SJCRH30 (cell line): ENCODE data around the gene SEC23IP. TPM values are rescaled to one million over a fixed set of nuclear protein-coding genes. Genes with fewer than 3 reads are reported as not detected.

ENCODE experiments used
- DNase-seq, 2 experiments: peaks; one replicate each; pipeline ENCODE4 v3.0.0-alpha.2; 2015 to 2020
- H3K27ac ChIP-seq: fragments of 250-450 bp; sonication (Bioruptor Pico); 2 replicates; pipeline ENCODE4 v1.5.1; 2020; ENCODE audit warnings: mild to moderate bottlenecking, moderate library complexity
- H3K27me3 ChIP-seq: fragments of 250-450 bp; sonication (Bioruptor Pico); 2 replicates; pipeline ENCODE4 v1.5.1; 2020; ENCODE audit warnings: mild to moderate bottlenecking, moderate library complexity
- H3K36me3 ChIP-seq: fragments of 250-450 bp; sonication (Bioruptor Pico); 2 replicates; pipeline ENCODE4 v1.5.1; 2020; ENCODE audit warnings: mild to moderate bottlenecking, moderate library complexity
- H3K4me1 ChIP-seq: fragments of 250-450 bp; sonication (Bioruptor Pico); 2 replicates; pipeline ENCODE4 v1.5.1; 2020; ENCODE audit warnings: mild to moderate bottlenecking, moderate library complexity
- H3K4me3 ChIP-seq: fragments of 250-450 bp; sonication (Bioruptor Pico); 2 replicates; pipeline ENCODE4 v1.5.1; 2020; ENCODE audit warnings: mild to moderate bottlenecking, moderate library complexity
- H3K9me3 ChIP-seq: fragments of 250-450 bp; sonication (Bioruptor Pico); replicated peaks from 2 replicates; pipeline ENCODE4 v1.5.1; 2020; ENCODE audit warnings: mild to moderate bottlenecking, moderate library complexity
- total RNA-seq: library from RNA; depleted of rRNA; stranded (reverse); fragments of >200 nt; shearing (Covaris generic); gene quantifications from 2 replicates; pipeline ENCODE4 v1.2.3, GENCODE V29; 2014; rRNA removed

Gene SEC23IP
- total RNA-seq, 1 experiment from 2014 or later: 55.5 TPM

- Histone ChIP-seq H3K9me3 (0 out of 2 replicates have a peak, but pooled peaks cover 3% of the 10 kb centered on the region), H3K27me3 (no peaks in the 10 kb centered on the region), H3K4me3 (no peak overlapping the region), H3K4me1 (no peaks in the 10 kb centered on the region), H3K27ac (no peak overlapping the region), H3K36me3 (no peaks in the 10 kb centered on the region)
- no peak for DNase-seq
Observed at GRCh38 chr10:119991066-119991465, 98.5 kb downstream of the SEC23IP start.

GRCh38 chr10:119991816-119992215, 99.3 kb downstream of the SEC23IP start:
- no peak for DNase-seq
- Histone ChIP-seq H3K36me3 (no peaks in the 10 kb centered on the region), H3K9me3 (0 out of 2 replicates have a peak, but pooled peaks cover 3% of the 10 kb centered on the region), H3K27me3 (no peaks in the 10 kb centered on the region), H3K4me1 (no peaks in the 10 kb centered on the region), H3K4me3 (no peak overlapping the region), H3K27ac (no peak overlapping the region)

Other genes with a start within 250 kb of the SEC23IP start
- gene BAG3, start 241.3 kb upstream of the SEC23IP start, total RNA-seq: 12.5 and 13.4 TPM in 2 replicates
- gene INPP5F, start 166.7 kb upstream of the SEC23IP start, total RNA-seq: 11.5 and 13.8 TPM in 2 replicates
- gene MCMBP, start 19.9 kb upstream of the SEC23IP start, total RNA-seq: 91.2 and 95.3 TPM in 2 replicates